Mesenchymal stem cell (in vitro differentiated cells and primary cell): ENCODE measurements around the gene RS1.
A peak's percentile ranks its signal among the peaks of the same experiment; 100 is the strongest.

Source experiments
- DNase-seq: peaks from one replicate; pipeline ENCODE4 v3.0.0-alpha.2; 2013
- H2AFZ ChIP-seq: one replicate; pipeline ENCODE4 v1.6.1; 2013; ENCODE audit warnings: low read depth, mild to moderate bottlenecking, control low read depth, inconsistent platforms, low read length, moderate library complexity
- H2AK5ac ChIP-seq: 2 replicates; pipeline ENCODE4 v1.6.1; 2013; ENCODE audit warnings: low read length, moderate library complexity, mild to moderate bottlenecking, inconsistent platforms; ENCODE audit not compliant: severe bottlenecking
- H2BK120ac ChIP-seq: one replicate; pipeline ENCODE4 v1.6.1; 2013; ENCODE audit warnings: low read depth, mild to moderate bottlenecking, inconsistent platforms, low read length, moderate library complexity
- H2BK12ac ChIP-seq, 2 experiments: one replicate each; pipeline ENCODE4 v1.6.1; 2013; ENCODE audit warnings: inconsistent platforms in 2 of 2, low read length in 2 of 2, mild to moderate bottlenecking in 2 of 2, moderate library complexity in 2 of 2, control low read depth in 1 of 2
- H2BK15ac ChIP-seq: one replicate; pipeline ENCODE4 v1.6.1; 2013; ENCODE audit warnings: mild to moderate bottlenecking, low read depth, inconsistent platforms; ENCODE audit not compliant: poor library complexity, severe bottlenecking
- H2BK5ac ChIP-seq: 2 replicates; pipeline ENCODE4 v1.6.1; 2013; ENCODE audit warnings: low read depth, mild to moderate bottlenecking, low read length, control low read depth, inconsistent platforms; ENCODE audit not compliant: poor library complexity, severe bottlenecking
- H3K14ac ChIP-seq, 2 experiments: one replicate each; pipeline ENCODE4 v1.6.1; 2013; ENCODE audit warnings: inconsistent platforms in 2 of 2, low read length in 2 of 2, control low read depth in 1 of 2, mild to moderate bottlenecking in 1 of 2, moderate library complexity in 1 of 2
- H3K18ac ChIP-seq, 2 experiments: one replicate each; pipeline ENCODE4 v1.6.1; 2013; ENCODE audit warnings: inconsistent platforms in 2 of 2, low read length in 2 of 2, control low read depth in 1 of 2, low read depth in 1 of 2, mild to moderate bottlenecking in 1 of 2
- H3K23ac ChIP-seq, 2 experiments: one replicate each; pipeline ENCODE4 v1.6.1; 2013; ENCODE audit warnings: inconsistent platforms in 2 of 2, low read length in 2 of 2, mild to moderate bottlenecking in 2 of 2, moderate library complexity in 2 of 2, control low read depth in 1 of 2
- H3K27ac ChIP-seq: 2 replicates; pipeline ENCODE4 v1.5.1; 2013; ENCODE audit warnings: mild to moderate bottlenecking, moderate library complexity, low read length, control low read depth, inconsistent platforms; ENCODE audit not compliant: poor library complexity, severe bottlenecking
- H3K27me3 ChIP-seq, 2 experiments: 2 replicates each; pipeline versions ENCODE4 v1.6.1 to v1.7.0; 2013; ENCODE audit warnings: low read length in 2 of 2, mild to moderate bottlenecking in 2 of 2, moderate library complexity in 2 of 2, control low read depth in 1 of 2, inconsistent platforms in 1 of 2; ENCODE audit not compliant: control insufficient read depth in 1 of 2, insufficient read depth in 1 of 2
- H3K36me3 ChIP-seq, 2 experiments: 2 replicates each; pipeline versions ENCODE4 v1.6.1 to v1.7.0; 2013; ENCODE audit warnings: low read length in 2 of 2, control low read depth in 1 of 2, inconsistent platforms in 1 of 2, low read depth in 1 of 2, mild to moderate bottlenecking in 1 of 2; ENCODE audit not compliant: insufficient read depth in 2 of 2, control insufficient read depth in 1 of 2
- H3K4ac ChIP-seq, 2 experiments: one replicate each; pipeline ENCODE4 v1.6.1; 2013; ENCODE audit warnings: inconsistent platforms in 2 of 2, low read length in 2 of 2, mild to moderate bottlenecking in 2 of 2, moderate library complexity in 2 of 2, control low read depth in 1 of 2, low read depth in 1 of 2
- H3K4me1 ChIP-seq: 2 replicates; pipeline ENCODE4 v1.6.1; 2013; ENCODE audit warnings: low read depth, low read length, control low read depth; ENCODE audit not compliant: control insufficient read depth, insufficient read depth
- H3K4me2 ChIP-seq: 2 replicates; pipeline ENCODE4 v1.6.1; 2013; ENCODE audit warnings: low read length, mild to moderate bottlenecking, inconsistent platforms; ENCODE audit not compliant: poor library complexity, severe bottlenecking
- H3K4me3 ChIP-seq, 2 experiments: 2 replicates each; pipeline versions ENCODE4 v1.5.1 to v1.7.0; 2013; ENCODE audit warnings: low read length in 2 of 2, mild to moderate bottlenecking in 2 of 2, control low read depth in 1 of 2, low read depth in 1 of 2; ENCODE audit not compliant: insufficient read depth in 1 of 2
- H3K79me1 ChIP-seq: replicated peaks from 2 replicates; pipeline ENCODE4 v1.6.1; 2013; ENCODE audit warnings: mild to moderate bottlenecking, control low read depth, low read length, inconsistent platforms; ENCODE audit not compliant: poor library complexity, severe bottlenecking
- H3K9ac ChIP-seq: 2 replicates; pipeline ENCODE4 v1.7.0; 2013; ENCODE audit warnings: mild to moderate bottlenecking, low read length, moderate library complexity
- H3K9me3 ChIP-seq: 2 replicates; pipeline ENCODE4 v1.7.0; 2013; ENCODE audit warnings: mild to moderate bottlenecking, low read length; ENCODE audit not compliant: control insufficient read depth
- H4K8ac ChIP-seq: one replicate; pipeline ENCODE4 v1.6.1; 2013; ENCODE audit warnings: inconsistent platforms, mild to moderate bottlenecking, low read length, moderate library complexity
- H4K91ac ChIP-seq: one replicate; pipeline ENCODE4 v1.6.1; 2013; ENCODE audit warnings: mild to moderate bottlenecking, low read length, inconsistent platforms
- WGBS: methylation state at CpG from one replicate; pipeline ENCODE4 v1.1.7; 2013; ENCODE audit warnings: mixed read lengths; 5-methylcytosine and 5-hydroxymethylcytosine counted together

Gene RS1

GRCh38 chrX:18676470-18676869 lies 4.6 kb upstream of the RS1 start:
- peak; percentile 35 for DNase-seq
- WGBS: 59% methylated on average over 8 of the region's 11 CpGs
- no peak overlapping the region for H4K91ac ChIP-seq
- H3K4me3 ChIP-seq: no peak overlapping the region
- H2BK15ac ChIP-seq: no peak overlapping the region
- no peak overlapping the region for H3K4ac ChIP-seq
- H2BK120ac ChIP-seq: no peak overlapping the region
- no peak overlapping the region for H2BK12ac ChIP-seq
- H2BK5ac ChIP-seq: no peak overlapping the region
- no peaks in the 10 kb centered on the region for H3K79me1 ChIP-seq
- H2AFZ ChIP-seq: no peak overlapping the region
- H3K4me1 ChIP-seq: no peaks in the 10 kb centered on the region
- H3K14ac ChIP-seq: no peak overlapping the region
- H3K9me3 ChIP-seq: no peaks in the 10 kb centered on the region
- no peak overlapping the region for H3K23ac ChIP-seq
- H3K18ac ChIP-seq: no peak overlapping the region
- no peak overlapping the region for H2AK5ac ChIP-seq
- H3K27ac ChIP-seq: no peak overlapping the region
- H4K8ac ChIP-seq: no peak overlapping the region
- no peaks in the 10 kb centered on the region for H3K36me3 ChIP-seq
- H3K27me3 ChIP-seq: no peaks in the 10 kb centered on the region
- H3K9ac ChIP-seq: no peak overlapping the region
- no peak overlapping the region for H3K4me2 ChIP-seq

- DNase-seq: no peak
- Histone ChIP-seq H2BK15ac (no peak overlapping the region), H3K4ac (no peak overlapping the region), H2BK5ac (no peak overlapping the region), H2BK12ac (no peak overlapping the region), H3K14ac (no peak overlapping the region), H4K8ac (no peak overlapping the region), H3K18ac (no peak overlapping the region), H3K36me3 (no peaks in the 10 kb centered on the region), H2AK5ac (no peak overlapping the region), H3K4me3 (no peak overlapping the region), H4K91ac (no peak overlapping the region), H3K79me1 (no peaks in the 10 kb centered on the region), H2BK120ac (no peak overlapping the region), H3K23ac (no peak overlapping the region), H3K4me2 (no peak overlapping the region), H2AFZ (no peak overlapping the region), H3K9ac (no peak overlapping the region), H3K27ac (no peak overlapping the region), H3K9me3 (no peaks in the 10 kb centered on the region), H3K27me3 (no peaks in the 10 kb centered on the region), H3K4me1 (no peaks in the 10 kb centered on the region)
- WGBS: 96% methylated on average over 7 of the region's 10 CpGs
Observed at GRCh38 chrX:18676050-18676449, 4.1 kb upstream of the RS1 start.

- peak; percentile 76 for DNase-seq
- WGBS: 11% methylated on average over 45 of the region's 74 CpGs
Observed at GRCh38 chrX:18674788-18675735, 3.2 kb upstream of the RS1 start.

GRCh38 chrX:18674417-18674787 lies 2.5 kb upstream of the RS1 start:
- Histone ChIP-seq H3K14ac (no peak overlapping the region), H4K91ac (no peak overlapping the region), H3K23ac (no peak overlapping the region), H3K9me3 (no peaks in the 10 kb centered on the region), H2BK5ac (no peak overlapping the region), H2BK15ac (no peak overlapping the region), H3K36me3 (no peaks in the 10 kb centered on the region), H3K79me1 (no peaks in the 10 kb centered on the region), H2BK120ac (no peak overlapping the region), H2AFZ (peak overlapping the region; percentile 85), H2AK5ac (no peak overlapping the region), H3K4me3 (peak overlapping the region; percentile 57 to 76), H3K18ac (no peak overlapping the region), H3K9ac (peak overlapping the region; percentile 78), H3K4ac (no peak overlapping the region), H2BK12ac (no peak overlapping the region), H3K4me2 (peak overlapping the region; percentile 77), H3K4me1 (no peaks in the 10 kb centered on the region), H3K27ac (no peak overlapping the region), H3K27me3 (peaks cover 0 to 3% of the 10 kb centered on the region in 2 experiments), H4K8ac (peak overlapping the region; percentile 54)
- DNase-seq: peak; percentile 3
- no CpG with 5 or more reads among the region's 19 CpGs for WGBS

More at GRCh38 chrX:18674788-18675735, 3.2 kb upstream of the RS1 start:
- Histone ChIP-seq H2BK5ac (no peak overlapping the region), H3K18ac (peak overlapping the region in 1 of 2 experiments; percentile 21), H3K4me3 (peak overlapping the region; percentile 67 to 80), H3K23ac (no peak overlapping the region), H2BK120ac (no peak overlapping the region), H3K4me2 (peak overlapping the region; percentile 82), H3K4ac (peak overlapping the region in 1 of 2 experiments; percentile 26), H3K4me1 (no peaks in the 10 kb centered on the region), H3K27me3 (peaks cover 0 to 3% of the 10 kb centered on the region in 2 experiments), H4K91ac (no peak overlapping the region), H3K9me3 (no peaks in the 10 kb centered on the region), H3K27ac (no peak overlapping the region), H2BK12ac (no peak overlapping the region), H2AK5ac (no peak overlapping the region), H2BK15ac (no peak overlapping the region), H4K8ac (peak overlapping the region; percentile 77), H3K9ac (peak overlapping the region; percentile 83), H3K36me3 (no peaks in the 10 kb centered on the region), H3K79me1 (no peaks in the 10 kb centered on the region), H2AFZ (peak overlapping the region; percentile 3), H3K14ac (no peak overlapping the region)
